ENCODE results near the gene NGLY1.

Gene NGLY1

GRCh38 chr3:25689226-25689625, 94.0 kb downstream of the NGLY1 start:
- DNase-seq (ENCODE audit: extremely low read depth, low read depth): no peak
- H3K4me3 ChIP-seq (replicated peaks; ENCODE audit: low read depth, low read length): no peak overlapping the region
- TF ChIP-seq CTCF (IDR thresholded peaks at IDR 0.05; ENCODE audit: low read depth, low read length, missing control alignments): no peak

- H3K4me3 ChIP-seq (replicated peaks; ENCODE audit: low read depth, low read length): no peak overlapping the region
- DNase-seq (ENCODE audit: extremely low read depth, low read depth): no peak
- TF ChIP-seq CTCF (IDR thresholded peaks at IDR 0.05; ENCODE audit: low read depth, low read length, missing control alignments): no peak
Measured at GRCh38 chr3:25687742-25688141, 95.5 kb downstream of the NGLY1 start.

- TF ChIP-seq CTCF (IDR thresholded peaks at IDR 0.05; ENCODE audit: low read depth, low read length, missing control alignments): no peak
- H3K4me3 ChIP-seq (replicated peaks; ENCODE audit: low read depth, low read length): no peak overlapping the region
- no peak for DNase-seq (ENCODE audit: extremely low read depth, low read depth)
Measured at GRCh38 chr3:25686766-25687165, 96.5 kb downstream of the NGLY1 start.

- no peak for TF ChIP-seq CTCF (IDR thresholded peaks at IDR 0.05; ENCODE audit: low read depth, low read length, missing control alignments)
- DNase-seq (ENCODE audit: extremely low read depth, low read depth): no peak
- H3K4me3 ChIP-seq (replicated peaks; ENCODE audit: low read depth, low read length): no peak overlapping the region
Measured at GRCh38 chr3:25683882-25684281, 99.4 kb downstream of the NGLY1 start.

- TF ChIP-seq CTCF (IDR thresholded peaks at IDR 0.05; ENCODE audit: low read depth, low read length, missing control alignments): no peak
- no peak for DNase-seq (ENCODE audit: extremely low read depth, low read depth)
Measured at GRCh38 chr3:25683410-25683809, 99.8 kb downstream of the NGLY1 start.

GRCh38 chr3:25679642-25680302, 103.5 kb downstream of the NGLY1 start:
- TF ChIP-seq CTCF (IDR thresholded peaks at IDR 0.05; ENCODE audit: low read depth, low read length, missing control alignments): no peak
- no peak for DNase-seq (ENCODE audit: extremely low read depth, low read depth)
- no peak overlapping the region for H3K4me3 ChIP-seq (replicated peaks; ENCODE audit: low read depth, low read length)

More at GRCh38 chr3:25683410-25683809, 99.8 kb downstream of the NGLY1 start:
- no peak overlapping the region for H3K4me3 ChIP-seq (replicated peaks; ENCODE audit: low read depth, low read length)

GRCh38 chr3:25679166-25679565, 104.1 kb downstream of the NGLY1 start:
- DNase-seq (ENCODE audit: extremely low read depth, low read depth): no peak
- H3K4me3 ChIP-seq (replicated peaks; ENCODE audit: low read depth, low read length): no peak overlapping the region
- TF ChIP-seq CTCF (IDR thresholded peaks at IDR 0.05; ENCODE audit: low read depth, low read length, missing control alignments): no peak
